LNCAP (cell line): ENCODE data around the gene MYZAP.

Experiments
- TF ChIP-seq, protein P1 (sequence below): fragments of 450-650 bp; IDR thresholded peaks from 2 replicates; pipeline ENCODE4 v1.5.1; 2017; ENCODE audit warnings: mild to moderate bottlenecking

The MYZAP gene

DNA sequence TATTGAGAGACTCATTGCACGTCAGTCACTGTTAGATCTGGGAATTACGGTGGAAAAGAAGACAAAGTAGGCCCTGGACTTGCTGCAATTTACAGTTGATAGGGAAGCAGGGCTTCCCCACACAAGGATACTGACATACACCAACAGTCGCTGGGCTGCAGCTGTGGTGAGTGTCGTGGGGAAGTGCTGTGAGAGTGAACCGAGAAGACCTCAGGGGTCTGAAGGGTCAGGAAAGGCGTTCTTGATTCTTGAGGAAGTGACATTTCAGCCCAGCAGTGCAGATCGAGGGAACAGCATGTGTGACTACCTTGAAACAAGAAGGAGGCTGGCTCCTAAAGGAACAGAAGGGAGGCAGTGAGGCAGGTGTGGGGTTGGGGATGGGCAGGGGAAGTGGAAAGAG is 22.5 kb downstream of the MYZAP start:
- TF ChIP-seq, protein P1, sequence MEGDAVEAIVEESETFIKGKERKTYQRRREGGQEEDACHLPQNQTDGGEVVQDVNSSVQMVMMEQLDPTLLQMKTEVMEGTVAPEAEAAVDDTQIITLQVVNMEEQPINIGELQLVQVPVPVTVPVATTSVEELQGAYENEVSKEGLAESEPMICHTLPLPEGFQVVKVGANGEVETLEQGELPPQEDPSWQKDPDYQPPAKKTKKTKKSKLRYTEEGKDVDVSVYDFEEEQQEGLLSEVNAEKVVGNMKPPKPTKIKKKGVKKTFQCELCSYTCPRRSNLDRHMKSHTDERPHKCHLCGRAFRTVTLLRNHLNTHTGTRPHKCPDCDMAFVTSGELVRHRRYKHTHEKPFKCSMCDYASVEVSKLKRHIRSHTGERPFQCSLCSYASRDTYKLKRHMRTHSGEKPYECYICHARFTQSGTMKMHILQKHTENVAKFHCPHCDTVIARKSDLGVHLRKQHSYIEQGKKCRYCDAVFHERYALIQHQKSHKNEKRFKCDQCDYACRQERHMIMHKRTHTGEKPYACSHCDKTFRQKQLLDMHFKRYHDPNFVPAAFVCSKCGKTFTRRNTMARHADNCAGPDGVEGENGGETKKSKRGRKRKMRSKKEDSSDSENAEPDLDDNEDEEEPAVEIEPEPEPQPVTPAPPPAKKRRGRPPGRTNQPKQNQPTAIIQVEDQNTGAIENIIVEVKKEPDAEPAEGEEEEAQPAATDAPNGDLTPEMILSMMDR: no peak

DNA sequence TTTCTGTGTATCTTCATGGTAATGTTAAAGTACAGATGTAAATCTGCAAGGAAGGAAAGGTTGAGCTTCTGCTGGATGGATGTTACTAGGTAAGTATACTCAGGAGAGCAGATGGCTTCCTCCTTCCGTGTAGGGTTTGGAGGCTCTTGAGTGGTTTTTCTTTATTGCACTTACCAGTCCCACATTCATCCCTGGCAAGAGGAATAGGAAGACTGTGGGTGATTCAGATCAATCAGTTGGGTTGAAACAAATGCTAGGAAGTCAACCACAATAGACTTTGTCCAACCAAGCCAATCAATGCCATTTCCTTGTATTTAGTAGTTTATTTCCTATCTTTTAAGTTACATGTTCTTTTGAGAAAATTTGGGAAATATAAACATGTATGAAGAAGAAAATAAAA is 26.6 kb downstream of the MYZAP start:
- TF ChIP-seq, protein P1: no peak

DNA sequence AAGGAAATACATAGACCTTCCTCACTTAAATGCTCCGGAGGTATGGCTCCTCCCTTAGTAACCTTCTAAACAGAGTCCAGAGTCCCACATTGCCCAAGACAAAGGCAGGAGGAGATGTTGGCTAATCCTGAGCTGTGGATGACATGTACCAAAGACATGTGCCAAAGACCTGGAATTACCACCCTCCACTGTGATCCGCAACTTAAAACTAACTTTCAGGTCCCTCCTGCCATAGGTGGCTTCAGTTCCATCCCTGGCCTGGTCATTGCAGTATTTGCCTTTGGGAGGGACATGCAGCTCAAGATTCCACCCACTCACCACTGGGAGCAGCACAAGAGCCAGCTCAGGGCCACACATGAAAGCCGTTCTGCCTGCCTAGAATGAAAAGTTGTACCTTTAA is 28.0 kb downstream of the MYZAP start:
- TF ChIP-seq, protein P1: no peak

DNA sequence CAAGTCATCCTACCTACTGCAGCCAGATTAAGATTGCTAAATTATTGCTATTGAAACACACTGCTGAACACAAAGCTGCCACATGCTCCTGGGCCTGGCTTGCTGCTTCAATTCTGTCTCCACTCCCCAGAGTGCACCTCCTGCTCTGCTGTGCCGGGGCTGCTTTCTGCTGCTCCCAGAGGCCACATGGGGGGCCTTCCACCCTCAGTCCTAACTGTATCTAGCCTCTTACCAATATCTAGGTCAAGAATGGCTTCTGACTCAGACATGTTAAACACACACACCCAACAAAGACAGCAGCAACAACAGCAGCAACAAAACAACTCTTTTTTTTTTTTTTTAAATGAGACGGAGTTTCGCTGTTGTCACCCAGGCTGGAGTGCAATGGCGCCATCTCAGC is 33.0 kb downstream of the MYZAP start:
- TF ChIP-seq, protein P1: no peak

DNA sequence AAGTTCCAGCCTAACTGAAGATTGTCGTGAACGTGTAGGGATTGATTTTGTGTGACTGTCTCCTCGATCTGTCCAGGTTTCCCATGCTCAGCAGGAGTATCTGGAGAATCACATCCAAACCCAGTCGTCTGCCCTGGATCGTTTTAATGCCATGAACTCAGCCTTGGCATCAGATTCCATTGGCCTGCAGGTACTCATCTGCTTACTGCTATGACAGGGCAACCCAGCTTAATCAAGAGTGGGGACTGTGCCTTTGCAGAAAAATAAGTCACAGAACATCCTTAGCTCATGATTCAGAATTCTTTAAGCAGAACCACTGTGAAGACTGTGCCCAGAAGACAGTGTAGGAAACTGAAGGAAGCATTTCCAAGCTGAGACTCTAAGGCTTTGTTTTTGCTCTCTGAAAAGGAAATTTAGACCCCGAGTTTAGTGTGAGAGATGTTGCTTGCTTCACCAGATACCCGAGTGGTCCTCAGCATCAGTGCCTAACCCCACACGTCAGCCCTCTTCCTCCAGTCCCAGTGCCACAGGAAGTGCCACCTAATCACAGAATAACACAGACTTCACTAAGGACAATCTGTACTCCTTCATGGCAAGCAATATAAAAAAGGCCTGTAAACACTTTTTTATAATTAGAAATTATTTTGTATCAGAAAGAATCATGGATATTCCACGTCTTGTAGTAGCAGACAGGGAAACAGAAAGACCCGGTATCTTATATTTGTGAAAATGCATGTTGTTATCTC is 34.2 kb downstream of the MYZAP start:
- TF ChIP-seq, protein P1: no peak

DNA sequence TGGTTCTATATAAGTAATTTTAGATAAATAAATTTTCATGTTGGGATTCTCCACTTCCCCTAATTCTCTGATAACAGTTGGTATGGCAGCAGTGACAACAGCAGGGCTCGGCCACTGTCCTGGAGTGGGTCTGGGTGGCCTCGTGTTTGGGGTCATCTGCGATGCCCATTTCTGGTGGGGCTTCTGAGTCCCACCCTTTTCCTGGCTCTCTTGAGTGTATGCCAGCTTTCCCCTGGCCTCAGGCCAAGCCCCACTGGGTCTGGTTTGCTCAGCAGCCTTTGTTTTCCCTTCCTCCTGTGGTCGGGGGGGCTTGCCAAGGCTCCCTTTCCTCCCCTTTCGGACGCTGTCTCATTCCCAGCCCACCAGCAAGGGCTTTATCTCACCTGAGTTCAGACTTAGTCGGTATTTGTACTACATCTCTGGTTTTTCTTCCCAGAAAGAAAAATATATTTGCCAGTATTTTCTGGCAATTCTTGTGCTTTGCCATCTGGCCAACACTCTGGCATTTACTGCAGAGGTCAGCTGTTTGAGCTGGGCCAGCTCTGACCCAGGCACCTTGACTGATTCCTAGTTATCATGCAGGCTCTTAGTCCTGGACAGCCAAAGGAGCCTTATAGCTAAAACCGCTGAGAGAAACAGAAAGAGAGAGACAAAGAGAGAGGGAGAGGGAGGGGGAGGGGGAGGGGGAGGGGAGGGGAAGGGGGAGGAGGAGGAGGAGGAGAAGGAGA is 35.2 kb downstream of the MYZAP start:
- TF ChIP-seq, protein P1: no peak

DNA sequence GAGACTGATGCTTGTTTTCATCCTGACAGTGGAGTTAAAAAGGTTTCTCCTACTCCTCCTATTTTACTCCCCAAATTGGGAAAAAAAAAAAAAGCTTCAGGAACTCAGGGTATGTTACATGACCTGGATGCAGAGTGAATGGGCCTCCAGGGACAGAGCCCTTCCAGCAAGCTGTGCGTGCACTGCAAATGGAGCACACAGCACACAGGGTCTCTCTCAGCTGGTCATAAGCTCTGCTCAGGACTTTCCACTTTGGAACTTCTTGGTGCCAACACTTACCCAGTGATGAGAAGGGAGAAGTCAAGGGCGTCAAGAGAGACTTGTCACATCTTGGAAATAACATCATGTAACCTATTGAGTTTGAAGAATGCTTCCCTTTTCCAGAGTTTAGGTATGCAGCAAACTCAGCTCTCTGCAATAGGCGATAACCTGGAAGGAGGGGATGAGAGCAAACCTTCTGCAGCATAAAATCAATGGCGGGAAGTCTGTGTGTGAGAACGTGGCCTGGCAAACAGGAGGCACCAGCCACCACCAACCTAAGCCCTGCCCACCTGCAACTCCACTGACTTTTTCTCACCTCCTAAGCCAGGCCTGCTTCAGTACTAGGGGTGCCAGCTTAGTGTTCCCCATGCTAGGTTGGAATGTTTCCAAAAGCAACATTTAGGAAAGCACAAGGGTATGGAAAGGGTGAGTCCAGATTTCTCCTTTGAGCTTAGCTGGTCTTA is 39.8 kb downstream of the MYZAP start:
- TF ChIP-seq, protein P1: no peak
